GM13977 (cell line): ENCODE data around the gene ATRNL1.

ENCODE experiments used
- DNase-seq: peaks from one replicate; pipeline ENCODE4 v3.0.0; 2012; ENCODE audit warnings: low spot score
- CTCF ChIP-seq: IDR thresholded peaks from 2 replicates; pipeline ENCODE4 v1.5.1; 2012; ENCODE audit warnings: mild to moderate bottlenecking, control low read depth; ENCODE audit not compliant: insufficient read depth; ENCODE audit errors: extremely low read depth, missing control alignments
- in situ Hi-C: fragments of 300-500 bp; cut with MboI; formaldehyde crosslinking; loops from one replicate; pipeline ENCODE4 v1.12.0; 2022; ENCODE audit warnings: low sequenced_read_pairs, low pct_unique_long_range_greater_than_20kb, mixed read lengths, inconsistent platforms; ENCODE audit not compliant: unreplicated experiment

Gene ATRNL1

GRCh38 chr10:115936926-115937767 lies 844.0 kb downstream of the ATRNL1 start:
- TF ChIP-seq CTCF: no peak
- in situ Hi-C loops: no loop called here
- DNase-seq: no peak

- in situ Hi-C loops: no loop called here
- no peak for DNase-seq
- no peak for TF ChIP-seq CTCF
Observed at GRCh38 chr10:115937768-115938056, 844.5 kb downstream of the ATRNL1 start.

- DNase-seq: no peak
- TF ChIP-seq CTCF: no peak
- in situ Hi-C loops: no loop called here
Observed at GRCh38 chr10:115939101-115939854, 846.1 kb downstream of the ATRNL1 start.

GRCh38 chr10:115941361-115941771 lies 848.2 kb downstream of the ATRNL1 start:
- TF ChIP-seq CTCF: no peak
- DNase-seq: no peak
- in situ Hi-C loops: no loop called here

- no peak for DNase-seq
- in situ Hi-C loops: no loop called here
- no peak for TF ChIP-seq CTCF
Observed at GRCh38 chr10:115942101-115942500, 848.9 kb downstream of the ATRNL1 start.

- in situ Hi-C loops: no loop called here
- no peak for DNase-seq
- no peak for TF ChIP-seq CTCF
Observed at GRCh38 chr10:115944538-115944937, 851.4 kb downstream of the ATRNL1 start.
